Left lung (tissue), 10 donors: ENCODE results near the gene CCN6. TPM values are rescaled to one million over a fixed set of nuclear protein-coding genes. Genes with fewer than 3 reads are reported as not detected.
A peak's percentile ranks its signal among the peaks of the same experiment; 100 is the strongest.

Experiments
- ATAC-seq: fragments of 200-7000 bp; cut with Tn5 transposase; one replicate; pipeline ENCODE4 v1.9.1; 2020; ENCODE audit warnings: moderate library complexity
- DNase-seq, 4 donors: peaks; one replicate each; pipeline ENCODE4 v3.0.0-alpha.2; 2013 to 2020
- H3K27ac ChIP-seq, 2 donors: fragments of 200-600 bp; sonication (generic) in 1 of 2; one replicate each; pipeline versions ENCODE4 v1.5.0 to v1.8.0; 2020 to 2021
- H3K27me3 ChIP-seq, 2 donors: fragments of 200-600 bp; sonication (generic) in 1 of 2; one replicate each; pipeline versions ENCODE4 v1.5.0 to v1.8.0; 2020 to 2021
- H3K36me3 ChIP-seq, 2 donors: fragments of 200-600 bp; sonication (generic) in 1 of 2; one replicate each; pipeline versions ENCODE4 v1.5.0 to v1.8.0; 2020 to 2021
- H3K4me1 ChIP-seq, 2 donors: fragments of 200-600 bp; one replicate each; pipeline ENCODE4 v1.8.0; 2021
- H3K4me3 ChIP-seq, 2 donors: fragments of 200-600 bp; sonication (generic) in 1 of 2; one replicate each; pipeline versions ENCODE4 v1.5.0 to v1.8.0; 2020 to 2021; ENCODE audit warnings: mild to moderate bottlenecking in 1 of 2
- H3K9me3 ChIP-seq, 2 donors: fragments of 200-600 bp; sonication (generic) in 1 of 2; one replicate each; pipeline versions ENCODE4 v1.5.0 to v1.8.0; 2020 to 2021
- CTCF ChIP-seq, 2 donors: fragments of 200-600 bp; sonication (generic) in 1 of 2; IDR thresholded peaks; one replicate each; pipeline versions ENCODE4 v1.5.0 to v1.8.0; 2021; ENCODE audit warnings: antibody characterized with exemption in 2 of 2
- intact Hi-C, 2 donors: fragments of 100-400 bp; cut with DNase I; formaldehyde crosslinking; loops; one replicate each; pipeline versions ENCODE4 v1.11.2 to v1.14.2; 2022
- polyA plus RNA-seq, 6 donors: library from polyadenylated mRNA; unstranded; fragments of 120-200 nt; gene quantifications; one replicate each; pipeline ENCODE4 v1.2.1, GENCODE V29; 2013; ENCODE audit not compliant: insufficient read length in 6 of 6
- total RNA-seq, 2 donors: library from RNA; stranded (reverse); fragmentation: NEBNext Ultra II Directional; extraction: Animal tissue kit (Norgen Biotek cat#: 25700); gene quantifications; one replicate each; pipeline ENCODE4 v1.2.1, GENCODE V29; 2021
- donor health status: DM: no; HTN: yes; CAD: no.
- donor health status: DM: no; HTN: no; CAD: no.

Gene CCN6
- total and polyA plus RNA-seq, 8 donors: 0.21 to 0.55 (median 0.37) TPM; not detected in 2

GRCh38 chr6:112007805-112008204 is 46.1 kb upstream of the CCN6 start:
- no peak for TF ChIP-seq CTCF (IDR thresholded peaks at IDR 0.05)
- DNase-seq (peak in 1 of 4 donors; percentile 61), ATAC-seq (peak; percentile 80)
- Histone ChIP-seq H3K27me3 (no peaks in the 10 kb centered on the region), H3K36me3 (no peaks in the 10 kb centered on the region), H3K4me3 (no peak overlapping the region), H3K27ac (no peak overlapping the region), H3K9me3 (no peaks in the 10 kb centered on the region), H3K4me1 (peaks cover 0 to 6% of the 10 kb centered on the region in 2 donors)
- intact Hi-C loops: no loop called here

GRCh38 chr6:112008482-112008881 is 45.4 kb upstream of the CCN6 start:
- intact Hi-C loops: no loop called here
- TF ChIP-seq CTCF (IDR thresholded peaks at IDR 0.05): no peak
- Histone ChIP-seq H3K4me1 (peaks cover 0 to 6% of the 10 kb centered on the region in 2 donors), H3K9me3 (no peaks in the 10 kb centered on the region), H3K27me3 (no peaks in the 10 kb centered on the region), H3K4me3 (no peak overlapping the region), H3K36me3 (no peaks in the 10 kb centered on the region), H3K27ac (no peak overlapping the region)
- no peak for DNase-seq
- no peak for ATAC-seq

GRCh38 chr6:112010328-112010727 is 43.6 kb upstream of the CCN6 start:
- Histone ChIP-seq H3K27ac (no peak overlapping the region), H3K27me3 (no peaks in the 10 kb centered on the region), H3K4me3 (no peak overlapping the region), H3K4me1 (peaks cover 0 to 6% of the 10 kb centered on the region in 2 donors), H3K9me3 (no peaks in the 10 kb centered on the region), H3K36me3 (no peaks in the 10 kb centered on the region)
- DNase-seq: no peak
- no peak for TF ChIP-seq CTCF (IDR thresholded peaks at IDR 0.05)
- intact Hi-C loops: no loop called here
- no peak for ATAC-seq

DNA sequence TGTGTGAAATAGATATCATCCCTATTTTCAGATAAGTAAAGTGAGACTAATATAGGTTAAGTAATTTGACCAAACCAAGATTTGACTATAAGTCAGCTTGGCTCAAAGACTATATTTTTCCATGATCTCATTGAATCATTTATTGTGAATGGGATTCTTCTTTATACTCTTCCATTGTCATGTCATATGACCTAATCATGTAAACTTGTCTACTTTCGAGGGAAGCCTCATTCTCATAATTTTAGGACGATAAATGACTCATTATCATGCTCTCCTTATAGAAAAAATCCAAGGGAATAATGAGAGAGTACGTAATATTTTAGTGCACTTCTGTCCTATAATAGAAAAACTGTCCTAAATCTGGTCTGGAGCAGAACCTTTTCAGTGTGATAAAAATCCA is 40.9 kb upstream of the CCN6 start:
- no peaks in the 10 kb centered on the region for H3K9me3 ChIP-seq
- H3K27ac ChIP-seq: no peak overlapping the region
- intact Hi-C loops: no loop called here
- H3K4me1 ChIP-seq: peaks cover 0 to 3% of the 10 kb centered on the region in 2 donors
- DNase-seq: no peak
- H3K27me3 ChIP-seq: no peaks in the 10 kb centered on the region
- H3K36me3 ChIP-seq: no peaks in the 10 kb centered on the region
- no peak for TF ChIP-seq CTCF (IDR thresholded peaks at IDR 0.05)
- H3K4me3 ChIP-seq: no peak overlapping the region
- no peak for ATAC-seq

DNA sequence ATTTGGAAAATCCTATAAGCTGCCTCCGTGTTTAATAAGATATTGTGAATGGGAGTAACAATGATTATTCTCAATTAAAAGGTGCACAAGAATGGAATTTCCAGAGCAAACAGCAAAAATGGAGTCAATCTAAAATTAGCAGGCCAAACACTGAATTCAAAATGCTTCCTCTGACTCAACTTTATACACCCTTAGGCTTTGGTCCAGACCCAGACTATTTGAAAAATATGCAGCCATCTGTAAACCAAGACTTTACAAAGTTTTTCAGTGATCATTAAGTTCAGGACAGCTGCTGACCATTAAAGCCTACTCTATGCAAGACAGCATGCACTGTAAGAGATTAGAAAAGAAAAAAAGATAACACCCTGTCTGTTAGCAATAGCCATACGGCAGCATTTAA is 39.4 kb upstream of the CCN6 start:
- peak; percentile 23 for ATAC-seq
- H3K36me3 ChIP-seq: no peaks in the 10 kb centered on the region
- intact Hi-C loops: no loop called here
- no peak for TF ChIP-seq CTCF (IDR thresholded peaks at IDR 0.05)
- peak in 1 of 4 donors; percentile 37 for DNase-seq
- H3K9me3 ChIP-seq: no peaks in the 10 kb centered on the region
- no peaks in the 10 kb centered on the region for H3K4me1 ChIP-seq
- H3K4me3 ChIP-seq: no peak overlapping the region
- no peak overlapping the region for H3K27ac ChIP-seq
- no peaks in the 10 kb centered on the region for H3K27me3 ChIP-seq
